Lung (tissue), 12 donors: ENCODE results near the gene MED16. TPM values are rescaled to one million over a fixed set of nuclear protein-coding genes. Genes with fewer than 3 reads are reported as not detected.

Experiments
- ATAC-seq: fragments of 200-7000 bp; cut with Tn5 transposase; one replicate; pipeline ENCODE4 v1.9.1; 2020; ENCODE audit warnings: moderate number of reproducible peaks; ENCODE audit not compliant: insufficient read depth, low FRiP score
- DNase-seq, 3 donors: peaks; one replicate each; pipeline ENCODE4 v3.0.0-alpha.2; 2013 to 2017
- H3K27ac ChIP-seq, 2 donors: one replicate each; pipeline ENCODE4 v1.5.1; 2013; ENCODE audit warnings: mild to moderate bottlenecking in 2 of 2, moderate library complexity in 2 of 2, control low read depth in 1 of 2, inconsistent platforms in 1 of 2, low read depth in 1 of 2, low read length in 1 of 2
- H3K27me3 ChIP-seq, 3 donors: one replicate each; pipeline ENCODE4 v1.5.1; 2013; ENCODE audit warnings: low read length in 2 of 3; ENCODE audit not compliant: control insufficient read depth in 3 of 3, insufficient read depth in 3 of 3
- H3K36me3 ChIP-seq, 4 donors: one replicate each; pipeline ENCODE4 v1.5.1; 2013; ENCODE audit warnings: low read length in 4 of 4, mild to moderate bottlenecking in 1 of 4, moderate library complexity in 1 of 4; ENCODE audit not compliant: control insufficient read depth in 4 of 4, insufficient read depth in 4 of 4
- H3K4me1 ChIP-seq, 5 donors: one replicate each; pipeline ENCODE4 v1.5.1; 2013; ENCODE audit warnings: low read length in 5 of 5, mild to moderate bottlenecking in 2 of 5, moderate library complexity in 1 of 5; ENCODE audit not compliant: control insufficient read depth in 5 of 5, insufficient read depth in 5 of 5
- H3K4me3 ChIP-seq: one replicate; pipeline ENCODE4 v1.5.1; 2013; ENCODE audit warnings: mild to moderate bottlenecking, control low read depth, moderate library complexity
- H3K9ac ChIP-seq, 2 donors: one replicate each; pipeline ENCODE4 v1.5.1; 2013; ENCODE audit warnings: low read length in 2 of 2, control low read depth in 1 of 2; ENCODE audit not compliant: insufficient read depth in 1 of 2
- H3K9me3 ChIP-seq, 4 donors: one replicate each; pipeline ENCODE4 v1.5.1; 2013; ENCODE audit warnings: low read length in 3 of 4, mild to moderate bottlenecking in 1 of 4, moderate library complexity in 1 of 4; ENCODE audit not compliant: control insufficient read depth in 4 of 4, insufficient read depth in 3 of 4
- CTCF ChIP-seq: IDR thresholded peaks from 2 replicates; pipeline ENCODE4 v1.5.1; 2012; ENCODE audit warnings: mild to moderate bottlenecking; ENCODE audit errors: control extremely low read depth, extremely low read depth
- WGBS, 2 donors: extraction: QIAGEN DNeasy Blood & Tissue Kit; methylation state at CpG; one replicate each; pipeline ENCODE4 v1.1.7; 2013; 5-methylcytosine and 5-hydroxymethylcytosine counted together
- polyA plus RNA-seq, 2 donors: library from polyadenylated mRNA; stranded (reverse); fragments of 200-250 nt; gene quantifications; one replicate each; pipeline ENCODE4 v1.2.1, GENCODE V29; 2013
- total RNA-seq, 2 donors: library from RNA; depleted of rRNA in 1 of 2; stranded (reverse); fragments of >200 nt in 1 of 2; gene quantifications; one replicate each; pipeline ENCODE4 v1.2.1, GENCODE V29; 2014 to 2021
- donor health status: control.
- donor health status: control.
- donor health status: Bipolar disorder and iron deficiency.
- donor health status: healthy.
- donor health status: DM: yes; HTN: yes; CAD: no.

The MED16 gene
- total and polyA plus RNA-seq, 4 donors, result 38.7 to 72.3 (median 52.3) TPM

DNA sequence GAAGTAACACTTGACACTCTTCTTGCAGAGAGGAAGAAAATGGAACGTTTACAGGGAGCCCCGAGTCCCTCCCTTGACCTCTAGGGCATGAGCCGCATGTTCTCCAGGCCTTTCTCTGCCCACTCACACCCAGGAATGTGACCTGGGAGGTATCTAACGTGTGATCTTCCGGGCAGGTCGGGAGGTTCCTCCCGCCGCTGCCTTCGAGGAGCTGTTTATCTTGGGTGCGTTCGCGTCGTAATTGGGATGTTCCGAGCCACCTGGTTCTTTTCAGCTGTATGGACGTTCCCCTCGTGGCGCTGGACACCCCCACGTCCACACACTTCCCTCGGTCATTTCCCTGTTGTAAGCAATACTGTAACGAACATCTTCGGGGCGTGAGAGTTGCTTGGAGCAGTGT is 46.5 kb upstream of the MED16 start:
- WGBS, 2 donors, result 87 to 88% methylated on average over 22 of the region's 22 CpGs
- peaks cover 3 to 30% (median 21%) of the 10 kb centered on the region in 5 donors for H3K4me1 ChIP-seq
- ATAC-seq, result no peak

DNA sequence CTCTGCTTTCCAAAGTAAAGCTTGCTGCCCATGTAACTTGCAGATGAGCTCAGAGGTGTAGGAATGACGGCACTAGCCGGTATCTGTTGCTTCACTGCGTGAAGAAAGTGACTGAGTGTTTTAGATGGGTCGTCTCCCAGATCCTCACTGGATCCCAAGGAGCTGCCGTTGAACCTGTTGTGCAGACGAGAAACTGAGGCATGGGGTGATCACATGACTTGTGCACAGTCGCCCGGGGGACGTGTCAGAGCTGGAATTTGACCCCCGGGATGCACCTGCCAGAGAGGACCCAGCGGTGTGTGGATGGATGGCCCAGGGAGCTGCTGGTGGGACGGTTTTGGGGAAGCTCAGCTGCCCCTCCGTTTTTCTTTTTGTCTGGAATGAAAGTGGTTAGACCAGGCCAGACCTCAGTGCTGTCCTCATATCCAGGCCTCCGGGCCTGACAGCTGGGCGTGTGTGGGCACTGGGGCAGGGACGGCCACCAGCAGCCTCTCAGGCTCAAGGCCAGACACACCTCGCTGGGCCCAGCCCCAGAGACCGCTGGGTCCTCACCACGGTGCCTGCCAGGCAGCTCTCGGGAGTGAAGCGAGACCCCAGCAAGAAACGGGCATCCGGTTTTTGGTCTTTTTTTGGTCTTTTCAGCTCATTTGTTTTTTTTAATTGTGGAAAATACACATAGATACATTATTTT is 45.4 kb upstream of the MED16 start:
- 90 to 91% methylated on average over 23 of the region's 23 CpGs for WGBS, 2 donors
- no peak for DNase-seq
- H3K9me3 ChIP-seq, result no peaks in the 10 kb centered on the region
- peaks cover 0 to 17% (median 7%) of the 10 kb centered on the region in 4 donors for H3K36me3 ChIP-seq
- no peaks in the 10 kb centered on the region for H3K27me3 ChIP-seq
- H3K27ac ChIP-seq, result no peak overlapping the region
- no peak overlapping the region for H3K9ac ChIP-seq
- ATAC-seq, result no peak
- no peak overlapping the region for H3K4me3 ChIP-seq
- peaks cover 3 to 38% (median 32%) of the 10 kb centered on the region in 5 donors for H3K4me1 ChIP-seq
- TF ChIP-seq CTCF, result no peak

More for the DNA sequence above, 46.5 kb upstream of the MED16 start:
- TF ChIP-seq CTCF, result no peak
- Histone ChIP-seq H3K4me3 (no peak overlapping the region), H3K36me3 (peaks cover 0 to 20% (median 8%) of the 10 kb centered on the region in 4 donors), H3K9ac (no peak overlapping the region), H3K27ac (no peak overlapping the region), H3K27me3 (no peaks in the 10 kb centered on the region), H3K9me3 (peaks cover 0 to 2% (median 0%) of the 10 kb centered on the region in 4 donors)
- no peak for DNase-seq

GRCh38 chr19:937259-937694 is 44.3 kb upstream of the MED16 start:
- H3K4me3 ChIP-seq, result no peak overlapping the region
- DNase-seq (no peak), ATAC-seq (no peak)
- WGBS, 2 donors, result 83 to 87% methylated on average over 16 of the region's 16 CpGs
- H3K9me3 ChIP-seq, result no peaks in the 10 kb centered on the region
- peaks cover 0 to 13% (median 5%) of the 10 kb centered on the region in 4 donors for H3K36me3 ChIP-seq
- no peak for TF ChIP-seq CTCF
- no peak overlapping the region for H3K9ac ChIP-seq
- no peaks in the 10 kb centered on the region for H3K27me3 ChIP-seq
- H3K4me1 ChIP-seq, result peaks cover 7 to 43% (median 40%) of the 10 kb centered on the region in 5 donors
- H3K27ac ChIP-seq, result no peak overlapping the region

GRCh38 chr19:936175-936546 is 43.2 kb upstream of the MED16 start:
- DNase-seq (no peak), ATAC-seq (no peak)
- Histone ChIP-seq H3K9me3 (no peaks in the 10 kb centered on the region), H3K36me3 (peaks cover 0 to 13% (median 5%) of the 10 kb centered on the region in 4 donors), H3K4me3 (no peak overlapping the region), H3K4me1 (peaks cover 7 to 49% (median 30%) of the 10 kb centered on the region in 5 donors), H3K27ac (no peak overlapping the region), H3K27me3 (no peaks in the 10 kb centered on the region), H3K9ac (no peak overlapping the region)
- 97 to 98% methylated on average over 10 of the region's 10 CpGs for WGBS, 2 donors
- TF ChIP-seq CTCF, result no peak
